ENCODE measurements around the gene LMBRD2. TPM values are rescaled to one million over a fixed set of nuclear protein-coding genes. Genes with fewer than 3 reads are reported as not detected.

The LMBRD2 gene
- total and polyA plus RNA-seq, 9 of the 15 experiments (the other 6 are each of a cell fraction or from before 2014, with no cell fraction given): 2.1 to 24.2 (median 10.6) TPM

DNA sequence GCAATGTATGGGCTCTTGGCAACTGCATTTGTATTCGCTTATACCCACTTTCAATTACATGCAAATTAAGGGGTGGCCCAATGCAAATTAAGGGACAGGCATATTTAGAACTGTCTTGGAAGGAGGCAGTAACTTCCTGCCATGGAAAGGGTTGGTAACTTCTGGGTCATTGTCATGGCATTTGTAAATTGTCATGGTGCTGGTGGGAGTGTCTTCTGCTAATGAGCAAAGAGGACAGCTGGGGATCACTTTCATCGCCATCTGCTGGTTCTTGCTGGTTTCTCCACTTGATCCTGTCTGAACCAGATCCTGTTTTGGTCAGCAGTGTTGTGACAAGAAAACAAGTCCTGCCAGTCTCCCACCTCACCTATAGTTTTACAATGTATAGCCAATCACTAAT lies 61.7 kb downstream of the LMBRD2 start (continued):
- TF ChIP-seq, protein P1, sequence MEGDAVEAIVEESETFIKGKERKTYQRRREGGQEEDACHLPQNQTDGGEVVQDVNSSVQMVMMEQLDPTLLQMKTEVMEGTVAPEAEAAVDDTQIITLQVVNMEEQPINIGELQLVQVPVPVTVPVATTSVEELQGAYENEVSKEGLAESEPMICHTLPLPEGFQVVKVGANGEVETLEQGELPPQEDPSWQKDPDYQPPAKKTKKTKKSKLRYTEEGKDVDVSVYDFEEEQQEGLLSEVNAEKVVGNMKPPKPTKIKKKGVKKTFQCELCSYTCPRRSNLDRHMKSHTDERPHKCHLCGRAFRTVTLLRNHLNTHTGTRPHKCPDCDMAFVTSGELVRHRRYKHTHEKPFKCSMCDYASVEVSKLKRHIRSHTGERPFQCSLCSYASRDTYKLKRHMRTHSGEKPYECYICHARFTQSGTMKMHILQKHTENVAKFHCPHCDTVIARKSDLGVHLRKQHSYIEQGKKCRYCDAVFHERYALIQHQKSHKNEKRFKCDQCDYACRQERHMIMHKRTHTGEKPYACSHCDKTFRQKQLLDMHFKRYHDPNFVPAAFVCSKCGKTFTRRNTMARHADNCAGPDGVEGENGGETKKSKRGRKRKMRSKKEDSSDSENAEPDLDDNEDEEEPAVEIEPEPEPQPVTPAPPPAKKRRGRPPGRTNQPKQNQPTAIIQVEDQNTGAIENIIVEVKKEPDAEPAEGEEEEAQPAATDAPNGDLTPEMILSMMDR (IDR thresholded peaks at IDR 0.05 in 2 of 3, conservative IDR thresholded peaks at IDR 0.05 in 1 of 3; ENCODE audit: insufficient read depth in 2 of 3, low read depth in 1 of 3, low read length in 3 of 3): peak; percentile 51 to 57 (median 56)
- peak in 1 of 2 experiments; percentile 34; a peak in 2 of 4 replicates for TF ChIP-seq RAD21 (CRISPR knock-in tag; conservative IDR thresholded peaks at IDR 0.05 in 1 of 2, IDR thresholded peaks at IDR 0.05 in 1 of 2)
- TF ChIP-seq SMC3 (conservative IDR thresholded peaks at IDR 0.05; ENCODE audit: insufficient read depth, low read depth, low read length): 0 out of 2 replicates have a peak, but pooled peaks have one; percentile 18
- TF ChIP-seq, protein P2, sequence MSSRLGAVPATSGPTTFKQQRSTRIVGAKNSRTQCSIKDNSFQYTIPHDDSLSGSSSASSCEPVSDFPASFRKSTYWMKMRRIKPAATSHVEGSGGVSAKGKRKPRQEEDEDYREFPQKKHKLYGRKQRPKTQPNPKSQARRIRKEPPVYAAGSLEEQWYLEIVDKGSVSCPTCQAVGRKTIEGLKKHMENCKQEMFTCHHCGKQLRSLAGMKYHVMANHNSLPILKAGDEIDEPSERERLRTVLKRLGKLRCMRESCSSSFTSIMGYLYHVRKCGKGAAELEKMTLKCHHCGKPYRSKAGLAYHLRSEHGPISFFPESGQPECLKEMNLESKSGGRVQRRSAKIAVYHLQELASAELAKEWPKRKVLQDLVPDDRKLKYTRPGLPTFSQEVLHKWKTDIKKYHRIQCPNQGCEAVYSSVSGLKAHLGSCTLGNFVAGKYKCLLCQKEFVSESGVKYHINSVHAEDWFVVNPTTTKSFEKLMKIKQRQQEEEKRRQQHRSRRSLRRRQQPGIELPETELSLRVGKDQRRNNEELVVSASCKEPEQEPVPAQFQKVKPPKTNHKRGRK (tag; IDR thresholded peaks at IDR 0.05): no peak
- TF ChIP-seq, protein P3, sequence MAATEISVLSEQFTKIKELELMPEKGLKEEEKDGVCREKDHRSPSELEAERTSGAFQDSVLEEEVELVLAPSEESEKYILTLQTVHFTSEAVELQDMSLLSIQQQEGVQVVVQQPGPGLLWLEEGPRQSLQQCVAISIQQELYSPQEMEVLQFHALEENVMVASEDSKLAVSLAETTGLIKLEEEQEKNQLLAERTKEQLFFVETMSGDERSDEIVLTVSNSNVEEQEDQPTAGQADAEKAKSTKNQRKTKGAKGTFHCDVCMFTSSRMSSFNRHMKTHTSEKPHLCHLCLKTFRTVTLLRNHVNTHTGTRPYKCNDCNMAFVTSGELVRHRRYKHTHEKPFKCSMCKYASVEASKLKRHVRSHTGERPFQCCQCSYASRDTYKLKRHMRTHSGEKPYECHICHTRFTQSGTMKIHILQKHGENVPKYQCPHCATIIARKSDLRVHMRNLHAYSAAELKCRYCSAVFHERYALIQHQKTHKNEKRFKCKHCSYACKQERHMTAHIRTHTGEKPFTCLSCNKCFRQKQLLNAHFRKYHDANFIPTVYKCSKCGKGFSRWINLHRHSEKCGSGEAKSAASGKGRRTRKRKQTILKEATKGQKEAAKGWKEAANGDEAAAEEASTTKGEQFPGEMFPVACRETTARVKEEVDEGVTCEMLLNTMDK (IDR thresholded peaks at IDR 0.05; ENCODE audit: borderline replicate concordance, insufficient read depth, low read depth, low read length, poor library complexity, severe bottlenecking): peak; percentile 21
- no peak for TF ChIP-seq ZNF24 (IDR thresholded peaks at IDR 0.05)
- peak; percentile 53; the same call in 1 of the 2 replicates for TF ChIP-seq KLF16 (IDR thresholded peaks at IDR 0.05)
